HG02938 (cell line): Measurements from ENCODE around the gene ADNP2.

Source experiments
- ATAC-seq: cut with Tn5 transposase; IDR thresholded peaks from one replicate; pipeline ENCODE4 v1.9.1; 2021; ENCODE audit warnings: mild to moderate bottlenecking, moderate library complexity; ENCODE audit not compliant: unreplicated experiment

Gene ADNP2

GRCh38 chr18:80106482-80107051, 2.5 kb upstream of the ADNP2 start:
- ATAC-seq = no peak

- ATAC-seq = no peak
These were observed 1.6 kb upstream of the ADNP2 start for GRCh38 chr18:80107426-80107825.

- ATAC-seq = no peak
These were observed 933 bp upstream of the ADNP2 start for GRCh38 chr18:80108121-80108536.

GRCh38 chr18:80109676-80110078, 615 bp downstream of the ADNP2 start:
- ATAC-seq = peak; percentile 13

GRCh38 chr18:80112624-80113248, 3.7 kb downstream of the ADNP2 start:
- no peak for ATAC-seq

- ATAC-seq = no peak
These were observed 6.0 kb downstream of the ADNP2 start for GRCh38 chr18:80115035-80115434.

- ATAC-seq = no peak
These were observed 10.0 kb downstream of the ADNP2 start for GRCh38 chr18:80119111-80119510.

GRCh38 chr18:80120932-80121331, 11.9 kb downstream of the ADNP2 start:
- no peak for ATAC-seq

GRCh38 chr18:80124131-80124530, 15.1 kb downstream of the ADNP2 start:
- ATAC-seq = no peak

GRCh38 chr18:80126797-80127196, 17.7 kb downstream of the ADNP2 start:
- ATAC-seq = no peak

- no peak for ATAC-seq
These were observed 18.6 kb downstream of the ADNP2 start for GRCh38 chr18:80127635-80128034.

- no peak for ATAC-seq
These were observed 20.8 kb downstream of the ADNP2 start for GRCh38 chr18:80129672-80130367.

- no peak for ATAC-seq
These were observed 21.5 kb downstream of the ADNP2 start for GRCh38 chr18:80130555-80130954.

- no peak for ATAC-seq
These were observed 23.2 kb downstream of the ADNP2 start for GRCh38 chr18:80132180-80132812.

- ATAC-seq = peak; percentile 59
These were observed 24.1 kb downstream of the ADNP2 start for GRCh38 chr18:80133124-80133523.

GRCh38 chr18:80135136-80135535, 26.1 kb downstream of the ADNP2 start:
- ATAC-seq = no peak

- ATAC-seq = no peak
These were observed 27.6 kb downstream of the ADNP2 start for GRCh38 chr18:80136679-80137078.

- ATAC-seq = no peak
These were observed 28.1 kb downstream of the ADNP2 start for GRCh38 chr18:80137137-80137536.

- ATAC-seq = no peak
These were observed 28.9 kb downstream of the ADNP2 start for GRCh38 chr18:80137976-80138375.

GRCh38 chr18:80140455-80140985, 31.5 kb downstream of the ADNP2 start:
- no peak for ATAC-seq

- ATAC-seq = no peak
These were observed 34.8 kb downstream of the ADNP2 start for GRCh38 chr18:80143881-80144280.
